HuH-7.5 (cell line): ENCODE results near the gene GARIN3.
"Not testable (repeated sequence)": the region's sequence is repeated elsewhere in the genome, so short reads cannot be mapped to it uniquely, and the experiment has no call there.

Experiments used
- DNase-seq: peaks from one replicate; pipeline ENCODE4 v3.0.0; 2011; ENCODE audit warnings: low spot score

GARIN3 gene

GRCh38 chr5:157166214-157167213 is at the start of gene GARIN3:
GARIN3 (minus strand) TSS chr5:157166264; CDS start chr5:157166168, 96 bp downstream.
- no peak for DNase-seq

GRCh38 chr5:157215514-157216167 is 49.6 kb upstream of the GARIN3 start:
- no peak for DNase-seq

- no peak for DNase-seq
Measured at GRCh38 chr5:157214861-157215513, 48.9 kb upstream of the GARIN3 start.

GRCh38 chr5:157214415-157214814 is 48.4 kb upstream of the GARIN3 start:
- no peak for DNase-seq

GRCh38 chr5:157213527-157214243 is 47.6 kb upstream of the GARIN3 start:
- no peak for DNase-seq

- no peak for DNase-seq
Measured at GRCh38 chr5:157212307-157212706, 46.2 kb upstream of the GARIN3 start.

- DNase-seq, result not testable (repeated sequence)
Measured at GRCh38 chr5:157210652-157211051, 44.6 kb upstream of the GARIN3 start.

- no peak for DNase-seq
Measured at GRCh38 chr5:157205708-157206107, 39.6 kb upstream of the GARIN3 start.

- DNase-seq, result no peak
Measured at GRCh38 chr5:157204765-157205164, 38.7 kb upstream of the GARIN3 start.

- DNase-seq, result no peak
Measured at GRCh38 chr5:157203417-157203816, 37.4 kb upstream of the GARIN3 start.

GRCh38 chr5:157201857-157202256 is 35.8 kb upstream of the GARIN3 start:
- DNase-seq, result no peak

- no peak for DNase-seq
Measured at GRCh38 chr5:157198277-157198986, 32.4 kb upstream of the GARIN3 start.

- no peak for DNase-seq
Measured at GRCh38 chr5:157197086-157197485, 31.0 kb upstream of the GARIN3 start.

GRCh38 chr5:157196045-157196444 is 30.0 kb upstream of the GARIN3 start:
- no peak for DNase-seq

- no peak for DNase-seq
Measured at GRCh38 chr5:157193699-157194424, 27.8 kb upstream of the GARIN3 start.

- no peak for DNase-seq
Measured at GRCh38 chr5:157189223-157189622, 23.2 kb upstream of the GARIN3 start.

GRCh38 chr5:157188270-157188669 is 22.2 kb upstream of the GARIN3 start:
- no peak for DNase-seq

- no peak for DNase-seq
Measured at GRCh38 chr5:157187046-157187754, 21.1 kb upstream of the GARIN3 start.

- no peak for DNase-seq
Measured at GRCh38 chr5:157186309-157187045, 20.4 kb upstream of the GARIN3 start.
